Measurements from ENCODE around the gene LRRC49. TPM values are rescaled to one million over a fixed set of nuclear protein-coding genes. Genes with fewer than 3 reads are reported as not detected.
"Not testable (repeated sequence)": the region's sequence is repeated elsewhere in the genome, so short reads cannot be mapped to it uniquely, and the experiment has no call there.

Gene LRRC49
- polyA plus RNA-seq, 4 donors, result 17.9 to 18.9 (median 18.4) TPM

GRCh38 chr15:70916531-70916930, 23.9 kb downstream of the LRRC49 start:
- DNase-seq (ENCODE audit: low read depth in 4 of 4, low spot score in 2 of 4), result no peak

- no peak for DNase-seq (ENCODE audit: low read depth in 4 of 4, low spot score in 2 of 4)
These were observed 25.3 kb downstream of the LRRC49 start for GRCh38 chr15:70917955-70918354.

GRCh38 chr15:70920981-70921696, 28.5 kb downstream of the LRRC49 start:
- DNase-seq (ENCODE audit: low read depth in 4 of 4, low spot score in 2 of 4), result no peak

GRCh38 chr15:70922119-70922518, 29.5 kb downstream of the LRRC49 start:
- no peak for DNase-seq (ENCODE audit: low read depth in 4 of 4, low spot score in 2 of 4)

GRCh38 chr15:70923311-70924080, 30.9 kb downstream of the LRRC49 start:
- DNase-seq (ENCODE audit: low read depth in 4 of 4, low spot score in 2 of 4), result no peak

GRCh38 chr15:70926914-70927313, 34.3 kb downstream of the LRRC49 start:
- not testable (repeated sequence) for DNase-seq (ENCODE audit: low read depth in 4 of 4, low spot score in 2 of 4)

- no peak for DNase-seq (ENCODE audit: low read depth in 4 of 4, low spot score in 2 of 4)
These were observed 39.2 kb downstream of the LRRC49 start for GRCh38 chr15:70931821-70932220.

- no peak for DNase-seq (ENCODE audit: low read depth in 4 of 4, low spot score in 2 of 4)
These were observed 39.8 kb downstream of the LRRC49 start for GRCh38 chr15:70932397-70932796.

- no peak for DNase-seq (ENCODE audit: low read depth in 4 of 4, low spot score in 2 of 4)
These were observed 40.8 kb downstream of the LRRC49 start for GRCh38 chr15:70933411-70933810.

- no peak for DNase-seq (ENCODE audit: low read depth in 4 of 4, low spot score in 2 of 4)
These were observed 43.0 kb downstream of the LRRC49 start for GRCh38 chr15:70935631-70936030.

GRCh38 chr15:70936326-70936725, 43.7 kb downstream of the LRRC49 start:
- DNase-seq (ENCODE audit: low read depth in 4 of 4, low spot score in 2 of 4), result no peak

GRCh38 chr15:70943285-70943684, 50.7 kb downstream of the LRRC49 start:
- DNase-seq (ENCODE audit: low read depth in 4 of 4, low spot score in 2 of 4), result peak; percentile 7 to 34 (median 21)

- no peak for DNase-seq (ENCODE audit: low read depth in 4 of 4, low spot score in 2 of 4)
These were observed 55.0 kb downstream of the LRRC49 start for GRCh38 chr15:70947351-70948335.

GRCh38 chr15:70950953-70951352, 58.3 kb downstream of the LRRC49 start:
- no peak for DNase-seq (ENCODE audit: low read depth in 4 of 4, low spot score in 2 of 4)

- no peak for DNase-seq (ENCODE audit: low read depth in 4 of 4, low spot score in 2 of 4)
These were observed 61.5 kb downstream of the LRRC49 start for GRCh38 chr15:70954171-70954570.

- no peak for DNase-seq (ENCODE audit: low read depth in 4 of 4, low spot score in 2 of 4)
These were observed 62.1 kb downstream of the LRRC49 start for GRCh38 chr15:70954733-70955132.

GRCh38 chr15:70955151-70955550, 62.5 kb downstream of the LRRC49 start:
- DNase-seq (ENCODE audit: low read depth in 4 of 4, low spot score in 2 of 4), result no peak

- no peak for DNase-seq (ENCODE audit: low read depth in 4 of 4, low spot score in 2 of 4)
These were observed 63.8 kb downstream of the LRRC49 start for GRCh38 chr15:70956201-70956995.

- DNase-seq (ENCODE audit: low read depth in 4 of 4, low spot score in 2 of 4), result no peak
These were observed 69.5 kb downstream of the LRRC49 start for GRCh38 chr15:70962084-70962483.

GRCh38 chr15:70963199-70963598, 70.6 kb downstream of the LRRC49 start:
- no peak for DNase-seq (ENCODE audit: low read depth in 4 of 4, low spot score in 2 of 4)
